ENCODE results near the gene BBS10.
"Not testable (repeated sequence)": the region's sequence is repeated elsewhere in the genome, so short reads cannot be mapped to it uniquely, and the experiment has no call there.

Gene BBS10

DNA sequence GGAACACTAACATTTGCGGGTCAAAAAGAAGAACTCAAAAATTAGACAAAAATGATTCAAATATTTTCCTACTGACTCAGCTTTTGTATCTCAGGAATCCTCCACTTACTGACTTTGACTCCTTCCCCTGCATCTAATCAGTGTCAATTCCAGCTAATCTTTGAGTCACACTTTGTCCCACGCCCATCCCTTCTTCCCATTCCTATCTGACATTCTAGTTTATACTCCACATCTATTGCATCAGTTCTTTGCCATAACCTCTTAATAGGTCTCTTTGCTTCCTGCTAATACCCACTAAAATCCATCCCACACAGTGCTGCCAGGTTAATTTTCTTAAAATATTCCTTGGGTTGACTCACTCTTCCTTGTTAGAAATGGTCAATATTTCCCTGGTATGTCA lies 19.1 kb downstream of the BBS10 start:
- no peak for DNase-seq

DNA sequence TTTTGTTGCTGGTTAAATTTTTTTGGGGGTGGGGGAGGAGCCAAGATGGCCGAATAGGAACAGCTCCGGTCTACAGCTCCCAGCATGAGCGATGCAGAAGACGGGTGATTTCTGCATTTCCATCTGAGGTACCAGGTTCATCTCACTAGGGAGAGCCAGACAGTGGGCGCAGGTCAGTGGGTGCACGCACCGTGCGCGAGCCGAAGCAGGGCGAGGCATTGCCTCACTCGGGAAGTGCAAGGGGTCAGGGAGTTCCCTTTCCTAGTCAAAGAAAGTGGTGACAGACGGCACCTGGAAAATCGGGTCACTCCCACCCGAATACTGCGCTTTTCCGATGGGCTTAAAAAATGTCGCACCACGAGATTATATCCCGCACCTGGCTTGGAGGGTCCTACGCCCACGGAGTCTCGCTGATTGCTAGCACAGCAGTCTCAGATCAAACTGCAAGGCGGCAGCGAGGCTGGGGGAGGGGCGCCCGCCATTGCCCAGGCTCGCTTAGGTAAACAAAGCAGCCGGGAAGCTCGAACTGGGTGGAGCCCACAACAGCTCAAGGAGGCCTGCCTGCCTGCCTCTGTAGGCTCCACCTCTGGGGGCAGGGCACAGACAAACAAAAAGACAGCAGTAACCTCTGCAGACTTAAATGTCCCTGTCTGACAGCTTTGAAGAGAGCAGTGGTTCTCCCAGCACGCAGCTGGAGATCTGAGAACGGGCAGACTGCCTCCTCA lies 28.5 kb downstream of the BBS10 start:
- DNase-seq = not testable (repeated sequence)

DNA sequence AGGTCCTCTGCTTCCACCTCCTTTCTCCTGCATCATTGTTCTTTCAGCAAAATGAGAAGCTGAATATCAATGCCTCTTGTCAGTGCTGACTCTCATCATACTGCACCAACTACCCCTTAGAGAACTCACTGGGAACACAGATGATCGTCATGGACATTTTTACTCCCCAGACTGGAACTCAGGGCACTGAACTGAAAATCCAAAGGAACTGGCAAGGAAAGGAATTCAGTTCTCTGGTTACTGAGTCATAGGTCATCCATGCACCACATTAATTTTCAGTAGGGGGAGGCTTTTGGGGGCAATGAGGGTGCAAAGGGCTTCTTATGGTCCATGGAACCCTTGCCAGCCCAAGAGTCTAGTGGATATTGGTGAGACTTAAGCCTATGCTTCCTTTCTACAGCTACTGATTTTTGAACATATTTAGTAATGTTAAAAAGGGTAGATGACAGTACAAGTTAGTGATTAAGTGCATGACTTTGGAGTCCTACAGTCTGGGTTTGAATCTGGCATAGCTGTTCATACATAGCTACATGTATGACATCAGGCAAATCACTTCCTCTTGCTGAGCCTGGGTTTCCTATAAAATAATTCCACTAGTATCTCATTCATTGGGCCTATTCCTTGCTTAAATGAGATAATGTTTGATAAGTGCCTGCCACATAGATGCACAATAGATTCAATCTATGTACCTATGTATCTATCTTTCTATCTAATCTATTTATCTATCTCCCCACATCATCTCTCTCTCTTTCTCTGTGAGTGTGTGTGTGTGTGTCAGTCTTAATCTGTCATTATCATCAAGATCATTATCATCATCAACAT lies 29.2 kb downstream of the BBS10 start:
- DNase-seq = no peak

DNA sequence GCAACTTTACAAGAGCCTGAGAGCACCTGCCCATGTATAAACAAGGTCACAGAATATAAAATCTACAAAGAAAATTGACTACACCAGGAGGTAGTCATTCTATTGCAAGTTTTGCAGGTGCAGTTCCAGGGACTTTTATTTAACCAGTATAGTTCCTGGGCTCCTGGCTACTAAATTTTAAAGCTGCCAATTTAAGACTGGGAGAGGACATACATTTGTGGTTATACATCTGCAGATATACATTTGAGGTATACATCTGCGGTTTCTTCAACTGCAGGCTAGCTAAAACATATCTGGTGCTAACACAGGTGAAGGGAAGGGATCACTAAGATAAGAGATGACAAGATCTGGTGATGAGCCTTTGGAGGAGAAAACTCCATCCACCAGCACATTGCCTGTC lies 30.2 kb downstream of the BBS10 start:
- no peak for DNase-seq

DNA sequence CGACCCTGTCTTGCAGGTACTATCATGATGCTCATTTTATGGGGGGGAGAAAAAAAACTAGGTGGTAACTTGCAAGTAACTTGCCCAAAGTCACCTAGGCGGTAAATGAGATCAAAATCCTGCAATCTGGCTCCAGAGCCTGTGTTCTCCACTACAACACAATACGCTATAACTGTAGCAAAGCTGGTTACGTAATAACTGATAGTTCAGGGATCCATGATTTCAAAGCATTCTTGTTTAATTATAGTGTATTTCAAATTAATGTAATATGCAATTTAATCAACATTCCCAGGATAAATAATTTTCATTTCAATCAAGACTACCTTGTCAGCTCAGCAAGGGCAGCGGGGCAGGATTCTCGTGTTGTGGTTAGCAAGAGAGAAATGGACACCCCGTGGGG lies 31.7 kb downstream of the BBS10 start:
- no peak for DNase-seq

DNA sequence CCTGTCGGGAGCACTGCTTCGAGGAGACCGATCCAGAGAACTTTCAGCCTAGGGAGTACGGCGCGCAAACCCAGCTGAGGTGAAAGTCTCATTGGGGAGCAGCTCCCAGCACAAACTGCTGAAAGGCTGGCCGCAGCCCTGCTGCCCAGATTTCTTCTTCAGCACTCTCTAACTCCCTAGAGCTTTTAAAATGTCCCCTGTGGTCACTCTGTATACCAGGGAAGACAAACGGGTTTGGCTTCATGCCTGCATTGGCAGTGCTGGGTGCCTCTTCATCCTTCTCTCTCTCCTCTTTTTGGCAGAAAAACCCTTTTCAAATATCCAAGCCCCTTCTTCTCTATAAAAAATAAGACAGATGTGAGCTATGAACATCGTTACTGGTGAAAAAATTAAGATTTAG lies 34.9 kb downstream of the BBS10 start:
- DNase-seq = no peak

DNA sequence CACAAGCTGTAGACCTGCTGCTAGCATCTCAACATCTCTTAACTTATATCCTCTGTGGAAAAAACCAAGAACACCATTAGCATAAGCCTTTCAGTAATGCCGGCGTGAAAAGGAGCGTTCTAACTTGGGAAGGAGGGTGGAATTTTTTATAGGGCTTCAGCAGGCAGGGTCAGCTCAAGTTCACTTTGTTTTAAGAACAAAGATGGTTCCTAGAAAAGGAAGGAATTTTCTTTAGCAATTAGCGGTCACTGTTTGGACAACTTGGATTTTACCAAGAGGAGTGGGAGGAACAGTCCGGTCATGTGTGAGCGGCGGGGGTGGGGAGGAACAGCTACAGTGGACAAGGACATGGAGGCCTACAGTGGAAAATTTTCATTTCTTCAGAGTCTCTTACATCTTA lies 35.9 kb downstream of the BBS10 start:
- DNase-seq = no peak

DNA sequence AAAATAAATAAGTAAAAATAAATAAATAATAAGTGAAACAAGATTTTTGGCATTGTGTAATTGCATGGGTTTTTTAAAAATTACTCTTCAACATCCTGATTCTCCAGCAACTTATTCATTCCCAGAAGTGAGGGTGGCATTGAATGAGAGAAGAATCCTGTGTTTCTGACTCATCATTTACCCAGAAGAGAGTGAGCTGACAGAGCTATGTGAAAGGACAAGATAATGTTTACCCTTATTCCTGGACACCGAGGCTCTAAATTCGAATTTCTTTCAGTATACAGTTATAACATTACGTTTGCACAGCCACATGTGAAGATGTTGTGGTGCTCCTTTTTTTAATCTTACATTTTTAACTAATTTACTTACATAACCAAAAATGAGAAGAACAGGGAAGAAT lies 36.4 kb downstream of the BBS10 start:
- DNase-seq = no peak

DNA sequence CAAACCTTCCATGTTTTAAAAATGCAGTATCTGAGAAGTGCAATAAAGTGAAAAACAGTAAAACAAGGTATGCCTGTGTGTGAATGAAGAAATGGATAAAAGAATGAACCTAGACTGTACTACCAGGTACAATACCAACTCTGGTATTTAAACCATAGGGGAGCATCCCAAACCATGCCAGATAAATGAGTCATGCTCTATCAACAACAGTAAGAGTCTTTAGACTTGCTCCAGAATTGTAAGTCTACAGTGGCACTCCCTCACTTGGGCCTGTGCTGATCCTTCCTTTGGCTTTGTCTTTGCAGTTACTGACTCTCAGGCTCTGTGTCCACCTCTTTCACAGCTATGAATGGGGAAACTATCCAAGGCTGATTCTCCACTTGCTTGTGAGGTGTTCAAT lies 38.1 kb downstream of the BBS10 start:
- DNase-seq = no peak

DNA sequence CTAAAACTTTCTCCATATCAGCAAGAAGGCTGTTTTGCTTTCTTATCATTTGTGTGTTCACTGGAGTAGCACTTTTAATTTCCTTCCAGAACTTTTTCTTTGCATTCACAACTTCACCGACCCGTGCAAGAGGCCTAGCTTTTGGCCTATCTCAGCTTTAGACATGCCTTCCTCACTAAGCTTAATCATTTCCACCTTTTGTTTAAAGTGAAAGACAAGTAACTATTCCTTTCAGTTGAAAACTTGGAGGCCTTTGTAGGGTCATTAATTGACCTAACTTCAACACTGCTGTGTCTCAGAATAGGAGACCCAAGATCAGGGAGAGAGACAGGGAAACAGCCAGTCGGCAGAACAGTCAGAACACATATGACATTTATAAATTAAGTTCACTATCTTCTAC lies 39.3 kb downstream of the BBS10 start:
- no peak for DNase-seq

DNA sequence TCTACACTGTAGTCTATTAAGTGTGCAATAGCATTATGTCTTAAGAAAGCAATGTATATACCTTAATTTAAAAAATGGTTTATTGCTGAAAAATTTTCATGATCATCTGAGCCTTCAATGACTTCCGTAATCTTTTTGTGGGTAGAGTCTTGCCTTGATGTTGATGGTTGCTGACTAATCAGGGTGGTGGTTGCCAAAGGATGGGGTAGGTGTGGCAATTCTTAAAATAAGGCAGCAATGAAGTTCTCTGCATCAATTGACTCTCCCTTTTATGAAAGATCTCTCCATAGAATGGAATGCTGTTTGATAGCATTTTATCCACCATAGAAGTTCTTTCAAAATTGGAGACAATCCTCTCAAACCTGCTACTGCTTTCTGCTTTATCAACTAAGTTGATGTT lies 41.1 kb downstream of the BBS10 start:
- DNase-seq = no peak

DNA sequence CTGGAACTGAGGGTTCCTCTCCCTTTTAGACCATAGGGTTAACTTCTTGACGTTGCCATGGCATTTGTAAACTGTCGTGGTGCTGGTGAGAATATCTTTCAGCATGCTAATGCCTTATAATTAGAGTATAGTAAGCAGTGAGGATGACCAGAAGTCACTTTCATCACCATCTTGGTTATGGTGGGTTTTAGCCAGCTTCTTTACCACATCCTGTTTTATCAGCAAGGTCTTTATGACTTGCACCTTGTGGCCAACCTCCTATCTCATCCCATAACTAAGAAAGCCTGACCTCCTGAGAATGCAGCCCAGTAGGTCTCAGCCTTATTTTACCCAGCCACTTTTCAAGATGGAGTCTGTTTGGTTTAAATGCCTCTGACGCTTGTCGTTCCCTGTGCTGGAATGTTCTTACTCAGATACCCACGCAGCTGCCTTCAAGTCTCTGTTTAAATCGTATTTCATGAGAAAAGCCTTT lies 44.2 kb downstream of the BBS10 start:
- DNase-seq = no peak

DNA sequence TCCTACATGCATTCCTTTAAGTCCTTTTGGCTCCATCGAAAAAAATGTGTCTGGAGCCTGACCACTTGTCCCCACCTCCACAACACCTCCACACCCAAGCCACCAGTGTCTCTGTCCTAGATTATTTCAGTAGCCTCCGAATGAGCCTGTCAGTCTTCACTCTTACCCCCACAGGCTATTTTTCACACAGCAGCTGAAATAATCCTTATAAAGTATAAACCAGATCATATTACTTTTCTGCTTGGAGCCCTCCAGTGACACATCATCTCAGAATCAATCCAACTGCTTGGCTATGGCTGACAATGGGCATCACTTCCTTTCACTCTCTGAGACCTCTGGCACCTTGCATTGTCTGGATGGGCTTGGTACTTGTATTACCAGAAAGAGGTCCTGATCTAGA lies 44.9 kb downstream of the BBS10 start:
- no peak for DNase-seq

DNA sequence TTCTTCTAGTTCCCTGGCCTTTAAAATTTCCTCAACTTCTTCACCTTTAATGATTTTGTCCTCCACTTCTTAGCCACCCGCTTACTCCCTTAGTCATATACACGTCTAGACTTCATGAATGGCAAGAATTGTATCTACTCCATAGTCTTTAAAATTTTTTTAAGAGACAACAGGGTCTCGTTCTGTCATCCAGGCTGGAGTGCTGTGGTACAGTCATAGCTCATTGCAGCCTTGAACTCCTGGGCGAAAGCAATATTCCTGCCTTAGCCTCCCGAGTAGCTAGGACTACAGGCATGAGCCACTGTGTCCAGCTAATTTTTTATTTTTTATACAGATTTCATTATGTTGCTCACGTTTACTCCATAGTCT lies 47.9 kb downstream of the BBS10 start:
- no peak for DNase-seq

DNA sequence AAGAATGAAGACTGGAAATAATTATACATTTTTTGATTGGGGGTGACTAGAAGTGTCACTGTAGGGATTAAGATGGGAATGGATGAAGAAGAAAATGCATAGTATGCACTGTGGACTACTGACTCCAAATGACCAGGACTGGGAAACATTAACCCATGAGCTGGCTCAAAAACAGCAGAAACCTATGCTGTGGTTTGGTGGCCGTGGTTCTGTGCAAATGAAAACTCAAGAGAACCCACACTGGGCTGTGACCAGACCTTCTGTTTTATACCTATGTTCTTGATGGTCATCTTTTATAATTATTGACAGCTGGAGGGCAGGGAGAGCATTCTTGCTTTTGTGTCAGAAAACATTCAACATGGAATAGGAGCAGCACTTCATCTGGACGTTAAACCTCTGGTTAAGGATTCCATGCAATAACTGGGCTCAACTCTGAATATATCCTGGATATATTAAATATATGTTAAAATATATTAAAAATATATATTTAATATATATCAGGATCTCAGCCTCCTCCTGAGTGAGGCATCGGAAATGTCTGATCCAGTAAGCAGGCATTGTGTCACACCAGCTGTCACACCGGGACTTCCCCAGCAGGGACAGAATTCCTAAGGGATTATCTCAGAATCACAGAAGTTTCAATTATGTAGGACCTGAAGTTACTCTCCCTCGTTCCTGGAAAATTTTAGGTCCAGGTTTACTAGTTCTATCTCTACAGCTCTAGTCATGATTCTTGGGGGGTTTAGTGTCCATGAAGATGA lies 48.5 kb downstream of the BBS10 start:
- no peak for DNase-seq

All from femur (tissue), 1 donor.